Measurements from ENCODE around the gene CFAP45. TPM values are rescaled to one million over a fixed set of nuclear protein-coding genes. Genes with fewer than 3 reads are reported as not detected.

The CFAP45 gene
- polyA plus RNA-seq, 2 of the 4 experiments (the other 2 are of a cell fraction): 0.67 to 0.89 TPM

DNA sequence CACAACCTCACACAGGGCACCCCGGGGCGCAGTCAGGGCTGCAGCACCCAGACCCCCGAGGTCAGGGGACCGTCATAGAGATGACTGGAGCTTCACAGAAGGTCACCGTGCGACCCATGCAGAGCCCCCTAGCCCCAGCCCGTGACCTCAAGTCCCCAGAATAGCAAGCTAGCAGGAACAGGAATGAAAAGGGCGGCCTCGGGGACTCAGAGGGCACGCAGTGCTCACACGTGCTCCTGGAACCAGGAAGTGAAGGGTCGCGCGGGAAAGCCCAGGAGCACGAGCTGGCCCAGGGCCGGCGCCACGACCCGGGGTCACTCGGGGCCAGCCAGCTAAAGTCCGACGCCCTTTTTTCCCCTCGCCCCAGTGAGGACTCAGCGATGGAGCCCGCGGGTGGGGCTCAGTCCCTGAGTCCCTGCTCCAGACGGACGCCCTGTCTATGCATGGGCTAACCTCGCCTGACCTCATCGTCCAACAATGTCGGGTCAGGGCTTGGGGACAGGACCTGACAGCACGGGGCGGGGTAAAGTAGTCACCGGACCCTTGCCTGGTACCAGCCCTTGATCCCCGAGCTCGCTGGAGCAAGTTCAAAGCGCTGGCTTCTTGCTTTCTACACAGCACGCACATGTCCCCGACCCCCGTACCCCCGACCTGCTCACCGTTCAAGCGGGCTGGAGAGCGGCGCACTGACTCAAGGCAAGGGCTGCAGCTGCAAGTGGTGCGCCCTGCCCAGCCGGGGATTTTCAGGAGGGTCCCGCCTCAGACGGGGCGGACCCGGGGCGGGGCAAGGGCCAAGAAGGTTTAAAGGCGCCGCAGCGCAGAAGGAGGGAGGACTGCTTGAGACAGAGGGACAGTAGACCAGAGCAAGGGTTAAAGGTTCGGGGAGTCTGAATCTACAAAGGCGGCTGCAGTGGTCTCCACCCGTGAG, 25.1 kb upstream of the CFAP45 start, which contains the start of gene TAGLN2 (continued):
- TF ChIP-seq, protein P1, sequence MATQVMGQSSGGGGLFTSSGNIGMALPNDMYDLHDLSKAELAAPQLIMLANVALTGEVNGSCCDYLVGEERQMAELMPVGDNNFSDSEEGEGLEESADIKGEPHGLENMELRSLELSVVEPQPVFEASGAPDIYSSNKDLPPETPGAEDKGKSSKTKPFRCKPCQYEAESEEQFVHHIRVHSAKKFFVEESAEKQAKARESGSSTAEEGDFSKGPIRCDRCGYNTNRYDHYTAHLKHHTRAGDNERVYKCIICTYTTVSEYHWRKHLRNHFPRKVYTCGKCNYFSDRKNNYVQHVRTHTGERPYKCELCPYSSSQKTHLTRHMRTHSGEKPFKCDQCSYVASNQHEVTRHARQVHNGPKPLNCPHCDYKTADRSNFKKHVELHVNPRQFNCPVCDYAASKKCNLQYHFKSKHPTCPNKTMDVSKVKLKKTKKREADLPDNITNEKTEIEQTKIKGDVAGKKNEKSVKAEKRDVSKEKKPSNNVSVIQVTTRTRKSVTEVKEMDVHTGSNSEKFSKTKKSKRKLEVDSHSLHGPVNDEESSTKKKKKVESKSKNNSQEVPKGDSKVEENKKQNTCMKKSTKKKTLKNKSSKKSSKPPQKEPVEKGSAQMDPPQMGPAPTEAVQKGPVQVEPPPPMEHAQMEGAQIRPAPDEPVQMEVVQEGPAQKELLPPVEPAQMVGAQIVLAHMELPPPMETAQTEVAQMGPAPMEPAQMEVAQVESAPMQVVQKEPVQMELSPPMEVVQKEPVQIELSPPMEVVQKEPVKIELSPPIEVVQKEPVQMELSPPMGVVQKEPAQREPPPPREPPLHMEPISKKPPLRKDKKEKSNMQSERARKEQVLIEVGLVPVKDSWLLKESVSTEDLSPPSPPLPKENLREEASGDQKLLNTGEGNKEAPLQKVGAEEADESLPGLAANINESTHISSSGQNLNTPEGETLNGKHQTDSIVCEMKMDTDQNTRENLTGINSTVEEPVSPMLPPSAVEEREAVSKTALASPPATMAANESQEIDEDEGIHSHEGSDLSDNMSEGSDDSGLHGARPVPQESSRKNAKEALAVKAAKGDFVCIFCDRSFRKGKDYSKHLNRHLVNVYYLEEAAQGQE (IDR thresholded peaks at IDR 0.05): no peak; the same call in 1 of the 2 replicates
- TF ChIP-seq, protein P2, sequence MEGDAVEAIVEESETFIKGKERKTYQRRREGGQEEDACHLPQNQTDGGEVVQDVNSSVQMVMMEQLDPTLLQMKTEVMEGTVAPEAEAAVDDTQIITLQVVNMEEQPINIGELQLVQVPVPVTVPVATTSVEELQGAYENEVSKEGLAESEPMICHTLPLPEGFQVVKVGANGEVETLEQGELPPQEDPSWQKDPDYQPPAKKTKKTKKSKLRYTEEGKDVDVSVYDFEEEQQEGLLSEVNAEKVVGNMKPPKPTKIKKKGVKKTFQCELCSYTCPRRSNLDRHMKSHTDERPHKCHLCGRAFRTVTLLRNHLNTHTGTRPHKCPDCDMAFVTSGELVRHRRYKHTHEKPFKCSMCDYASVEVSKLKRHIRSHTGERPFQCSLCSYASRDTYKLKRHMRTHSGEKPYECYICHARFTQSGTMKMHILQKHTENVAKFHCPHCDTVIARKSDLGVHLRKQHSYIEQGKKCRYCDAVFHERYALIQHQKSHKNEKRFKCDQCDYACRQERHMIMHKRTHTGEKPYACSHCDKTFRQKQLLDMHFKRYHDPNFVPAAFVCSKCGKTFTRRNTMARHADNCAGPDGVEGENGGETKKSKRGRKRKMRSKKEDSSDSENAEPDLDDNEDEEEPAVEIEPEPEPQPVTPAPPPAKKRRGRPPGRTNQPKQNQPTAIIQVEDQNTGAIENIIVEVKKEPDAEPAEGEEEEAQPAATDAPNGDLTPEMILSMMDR (IDR thresholded peaks at IDR 0.05): no peak
- TF ChIP-seq GATA3 (IDR thresholded peaks at IDR 0.05; ENCODE audit: borderline replicate concordance) (peak; percentile 37; the same call in 1 of the 2 replicates), NR3C1 (IDR thresholded peaks at IDR 0.05) (no peak), BHLHE40 (IDR thresholded peaks at IDR 0.05; ENCODE audit: low read depth, low read length) (peak; percentile 61; the same call in 1 of the 2 replicates), CHD4 (IDR thresholded peaks at IDR 0.05; ENCODE audit: borderline replicate concordance) (no peak), MAZ (IDR thresholded peaks at IDR 0.05; ENCODE audit: borderline replicate concordance, low read depth, low read length) (peak; percentile 54; the same call in 1 of the 2 replicates), KDM5A (IDR thresholded peaks at IDR 0.05) (no peak), ZFP36 (IDR thresholded peaks at IDR 0.05; ENCODE audit: borderline replicate concordance, partially characterized antibody) (no peak), FOSL2 (IDR thresholded peaks at IDR 0.05) (no peak), FOSL2 (CRISPR knock-in tag; IDR thresholded peaks at IDR 0.05) (peak; percentile 40), HOXA7 (CRISPR knock-in tag; IDR thresholded peaks at IDR 0.05) (peak; percentile 97), HEYL (CRISPR knock-in tag; IDR thresholded peaks at IDR 0.05) (no peak), EHMT2 (IDR thresholded peaks at IDR 0.05; ENCODE audit: low read depth) (no peak), POLR2AphosphoS2 (conservative IDR thresholded peaks at IDR 0.05; ENCODE audit: low read length) (peak; percentile 78; the same call in 1 of the 2 replicates), HOXB13 (CRISPR knock-in tag; IDR thresholded peaks at IDR 0.05; ENCODE audit: low read depth) (peak; percentile 42; the same call in 1 of the 2 replicates), ZSCAN20 (CRISPR knock-in tag; IDR thresholded peaks at IDR 0.05) (no peak), TP53 (CRISPR knock-in tag; IDR thresholded peaks at IDR 0.05) (peak; percentile 95), ZNF302 (CRISPR knock-in tag; IDR thresholded peaks at IDR 0.05) (no peak), EP300 (IDR thresholded peaks at IDR 0.05) (0 out of 5 replicates have a peak, but pooled peaks of 1 of the 2 experiments have one; percentile 4), EHF (CRISPR knock-in tag; IDR thresholded peaks at IDR 0.05) (peak; percentile 90; the same call in 1 of the 2 replicates), CBX8 (IDR thresholded peaks at IDR 0.05) (no peak), MYC (IDR thresholded peaks at IDR 0.05; ENCODE audit: borderline replicate concordance, low read length) (peak; percentile 90), RCOR1 (IDR thresholded peaks at IDR 0.05; ENCODE audit: low read depth, low read length) (no peak), RARB (CRISPR knock-in tag; IDR thresholded peaks at IDR 0.05) (peak; percentile 91), SREBF2 (IDR thresholded peaks at IDR 0.05) (no peak), RFX5 (IDR thresholded peaks at IDR 0.05) (no peak), POLR2A (IDR thresholded peaks at IDR 0.05; ENCODE audit: low read length) (peak; percentile 96), ZC3H11A (IDR thresholded peaks at IDR 0.05) (peak; percentile 13; the same call in 1 of the 2 replicates), CBX2 (IDR thresholded peaks at IDR 0.05; ENCODE audit: borderline replicate concordance, low read depth) (no peak), JUNB (IDR thresholded peaks at IDR 0.05) (no peak), CEBPB (IDR thresholded peaks at IDR 0.05) (no peak; a peak in 1 of 4 replicates)
- TF ChIP-seq, protein P3, sequence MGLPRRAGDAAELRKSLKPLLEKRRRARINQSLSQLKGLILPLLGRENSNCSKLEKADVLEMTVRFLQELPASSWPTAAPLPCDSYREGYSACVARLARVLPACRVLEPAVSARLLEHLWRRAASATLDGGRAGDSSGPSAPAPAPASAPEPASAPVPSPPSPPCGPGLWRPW (IDR thresholded peaks at IDR 0.05): no peak
- TF ChIP-seq, protein P4, sequence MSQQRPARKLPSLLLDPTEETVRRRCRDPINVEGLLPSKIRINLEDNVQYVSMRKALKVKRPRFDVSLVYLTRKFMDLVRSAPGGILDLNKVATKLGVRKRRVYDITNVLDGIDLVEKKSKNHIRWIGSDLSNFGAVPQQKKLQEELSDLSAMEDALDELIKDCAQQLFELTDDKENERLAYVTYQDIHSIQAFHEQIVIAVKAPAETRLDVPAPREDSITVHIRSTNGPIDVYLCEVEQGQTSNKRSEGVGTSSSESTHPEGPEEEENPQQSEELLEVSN (IDR thresholded peaks at IDR 0.05; ENCODE audit: borderline replicate concordance, low read depth): peak; percentile 94
- TF ChIP-seq, protein P5, sequence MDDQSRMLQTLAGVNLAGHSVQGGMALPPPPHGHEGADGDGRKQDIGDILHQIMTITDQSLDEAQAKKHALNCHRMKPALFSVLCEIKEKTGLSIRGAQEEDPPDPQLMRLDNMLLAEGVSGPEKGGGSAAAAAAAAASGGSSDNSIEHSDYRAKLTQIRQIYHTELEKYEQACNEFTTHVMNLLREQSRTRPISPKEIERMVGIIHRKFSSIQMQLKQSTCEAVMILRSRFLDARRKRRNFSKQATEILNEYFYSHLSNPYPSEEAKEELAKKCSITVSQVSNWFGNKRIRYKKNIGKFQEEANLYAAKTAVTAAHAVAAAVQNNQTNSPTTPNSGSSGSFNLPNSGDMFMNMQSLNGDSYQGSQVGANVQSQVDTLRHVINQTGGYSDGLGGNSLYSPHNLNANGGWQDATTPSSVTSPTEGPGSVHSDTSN (IDR thresholded peaks at IDR 0.05): 0 out of 2 replicates have a peak, but pooled peaks have one; percentile 19
- TF ChIP-seq, protein P6, sequence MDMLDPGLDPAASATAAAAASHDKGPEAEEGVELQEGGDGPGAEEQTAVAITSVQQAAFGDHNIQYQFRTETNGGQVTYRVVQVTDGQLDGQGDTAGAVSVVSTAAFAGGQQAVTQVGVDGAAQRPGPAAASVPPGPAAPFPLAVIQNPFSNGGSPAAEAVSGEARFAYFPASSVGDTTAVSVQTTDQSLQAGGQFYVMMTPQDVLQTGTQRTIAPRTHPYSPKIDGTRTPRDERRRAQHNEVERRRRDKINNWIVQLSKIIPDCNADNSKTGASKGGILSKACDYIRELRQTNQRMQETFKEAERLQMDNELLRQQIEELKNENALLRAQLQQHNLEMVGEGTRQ (IDR thresholded peaks at IDR 0.05): no peak
